ENCODE measurements around the gene SND1.

The SND1 gene

DNA sequence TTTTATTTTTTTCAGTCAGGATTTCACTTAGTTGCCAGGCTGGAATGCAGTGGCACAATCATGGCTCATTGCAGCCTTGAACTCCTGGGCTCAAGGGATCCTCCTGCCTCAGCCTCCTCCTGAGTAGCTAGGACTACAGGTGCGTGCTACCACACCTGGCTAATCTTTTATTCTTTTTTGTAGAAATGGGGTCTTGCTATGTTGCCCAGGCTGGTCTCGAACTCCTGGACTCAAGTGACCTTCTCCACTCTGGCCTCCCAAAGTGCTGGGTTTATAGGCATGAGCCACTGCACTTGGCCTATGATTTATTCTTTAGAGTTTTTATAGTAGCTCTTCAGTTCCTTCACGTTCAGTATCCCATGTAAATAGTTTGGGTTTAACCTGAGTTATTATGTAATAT is 5.5 kb downstream of the SND1 start:
- TF ChIP-seq FOXP2 (optimal IDR thresholded peaks at IDR 0.05; ENCODE audit: control extremely low read depth, extremely low read length, insufficient read depth) (no peak), POLR2AphosphoS5 (IDR thresholded peaks at IDR 0.05; ENCODE audit: borderline replicate concordance, low read depth, low read length) (no peak), EZH2 (IDR thresholded peaks at IDR 0.05) (no peak)
- peaks cover 41% of the 10 kb centered on the region for H3K36me3 ChIP-seq (ENCODE audit: insufficient read depth, low read length)
- no peak overlapping the region for H3K9ac ChIP-seq (ENCODE audit: insufficient read length)
- no peak for DNase-seq (ENCODE audit: low read depth, low spot score)
- H3K9me3 ChIP-seq (ENCODE audit: low read depth, low read length): no peaks in the 10 kb centered on the region
- no peak overlapping the region for H3K4me3 ChIP-seq
- H3K27ac ChIP-seq: no peak overlapping the region

DNA sequence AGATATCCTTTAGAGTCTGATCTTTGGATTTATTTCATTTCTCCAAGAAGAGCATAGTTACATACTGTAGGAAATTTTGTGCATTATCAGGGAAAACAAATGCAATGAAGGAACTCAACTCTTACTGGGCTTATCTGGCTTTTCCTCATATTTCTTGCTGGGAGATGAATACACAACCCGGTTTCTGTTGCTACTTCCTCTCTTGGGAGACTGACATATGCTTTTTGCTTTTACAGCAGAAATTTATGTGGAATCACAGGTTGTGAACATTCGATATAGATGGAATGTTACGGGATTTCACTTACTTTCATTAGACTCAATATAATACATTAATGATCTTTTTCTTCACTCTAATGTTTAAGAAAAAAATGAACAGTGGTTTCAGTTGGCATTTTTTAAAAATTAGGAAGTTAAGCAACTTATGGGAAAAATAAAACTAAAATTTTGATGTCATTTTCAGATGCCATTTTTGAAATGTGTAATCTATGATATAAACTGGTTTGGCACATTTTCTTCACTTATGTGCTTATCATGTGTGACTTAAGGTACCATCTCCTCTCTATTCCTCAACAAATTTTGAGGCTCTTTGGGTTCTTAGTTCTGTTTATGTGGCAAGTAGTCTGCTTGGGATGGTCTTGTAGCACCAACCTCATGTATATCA is 7.1 kb downstream of the SND1 start:
- Histone ChIP-seq H3K36me3 (ENCODE audit: insufficient read depth, low read length) (peaks cover 41% of the 10 kb centered on the region), H3K9ac (ENCODE audit: insufficient read length) (no peak overlapping the region), H3K4me3 (no peak overlapping the region), H3K9me3 (ENCODE audit: low read depth, low read length) (no peaks in the 10 kb centered on the region), H3K27ac (no peak overlapping the region)
- no peak for DNase-seq (ENCODE audit: low read depth, low spot score)
- TF ChIP-seq FOXP2 (optimal IDR thresholded peaks at IDR 0.05; ENCODE audit: control extremely low read depth, extremely low read length, insufficient read depth) (no peak), EZH2 (IDR thresholded peaks at IDR 0.05) (no peak), POLR2AphosphoS5 (IDR thresholded peaks at IDR 0.05; ENCODE audit: borderline replicate concordance, low read depth, low read length) (no peak)

DNA sequence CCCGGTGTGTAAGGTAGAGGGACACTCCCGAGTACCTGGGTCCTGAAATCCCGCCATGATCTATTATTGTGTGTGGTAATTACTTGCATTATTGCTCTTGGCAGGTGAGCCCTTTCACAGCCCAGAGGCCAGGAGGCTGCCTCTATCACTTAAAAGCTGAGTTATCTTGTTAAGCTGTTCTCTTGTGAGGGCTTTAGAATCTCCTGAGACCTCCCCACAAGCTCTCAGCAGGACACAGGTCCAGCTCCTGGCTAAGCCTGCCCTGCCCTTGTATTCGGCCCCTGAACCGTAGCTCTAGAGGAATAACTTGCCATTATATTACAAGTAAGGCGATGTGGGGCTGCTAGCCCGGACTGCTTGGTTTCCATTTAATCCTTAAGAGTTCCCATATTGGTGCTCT is 13.9 kb downstream of the SND1 start:
- TF ChIP-seq EZH2 (IDR thresholded peaks at IDR 0.05) (no peak), POLR2AphosphoS5 (IDR thresholded peaks at IDR 0.05; ENCODE audit: borderline replicate concordance, low read depth, low read length) (no peak), FOXP2 (optimal IDR thresholded peaks at IDR 0.05; ENCODE audit: control extremely low read depth, extremely low read length, insufficient read depth) (no peak)
- no peaks in the 10 kb centered on the region for H3K9me3 ChIP-seq (ENCODE audit: low read depth, low read length)
- H3K36me3 ChIP-seq (ENCODE audit: insufficient read depth, low read length): peaks cover 22% of the 10 kb centered on the region
- no peak for DNase-seq (ENCODE audit: low read depth, low spot score)
- H3K4me3 ChIP-seq: no peak overlapping the region
- no peak overlapping the region for H3K9ac ChIP-seq (ENCODE audit: insufficient read length)
- H3K27ac ChIP-seq: no peak overlapping the region

DNA sequence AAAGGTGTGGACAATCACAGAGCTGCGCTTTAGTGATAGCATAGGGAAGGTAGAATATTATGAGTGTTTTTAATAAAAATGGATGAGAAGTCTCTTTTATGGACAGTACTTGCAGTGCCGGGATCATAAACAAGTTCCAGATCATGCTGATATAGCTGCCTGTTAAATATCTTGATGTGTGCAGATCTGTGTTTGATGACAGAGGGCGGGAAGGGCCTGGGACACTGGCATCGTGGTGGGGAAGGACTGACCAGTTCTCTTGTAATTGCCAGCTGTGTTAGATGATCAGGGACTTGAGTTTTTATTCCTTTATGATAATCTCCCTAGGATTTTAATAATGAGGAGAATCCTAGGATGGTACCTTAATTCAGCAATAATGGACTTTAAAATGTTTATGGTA is 14.6 kb downstream of the SND1 start:
- Histone ChIP-seq H3K9ac (ENCODE audit: insufficient read length) (no peak overlapping the region), H3K4me3 (no peak overlapping the region), H3K27ac (no peak overlapping the region), H3K9me3 (ENCODE audit: low read depth, low read length) (no peaks in the 10 kb centered on the region), H3K36me3 (ENCODE audit: insufficient read depth, low read length) (peaks cover 25% of the 10 kb centered on the region)
- TF ChIP-seq FOXP2 (optimal IDR thresholded peaks at IDR 0.05; ENCODE audit: control extremely low read depth, extremely low read length, insufficient read depth) (no peak), POLR2AphosphoS5 (IDR thresholded peaks at IDR 0.05; ENCODE audit: borderline replicate concordance, low read depth, low read length) (no peak), EZH2 (IDR thresholded peaks at IDR 0.05) (no peak)
- DNase-seq (ENCODE audit: low read depth, low spot score): no peak

DNA sequence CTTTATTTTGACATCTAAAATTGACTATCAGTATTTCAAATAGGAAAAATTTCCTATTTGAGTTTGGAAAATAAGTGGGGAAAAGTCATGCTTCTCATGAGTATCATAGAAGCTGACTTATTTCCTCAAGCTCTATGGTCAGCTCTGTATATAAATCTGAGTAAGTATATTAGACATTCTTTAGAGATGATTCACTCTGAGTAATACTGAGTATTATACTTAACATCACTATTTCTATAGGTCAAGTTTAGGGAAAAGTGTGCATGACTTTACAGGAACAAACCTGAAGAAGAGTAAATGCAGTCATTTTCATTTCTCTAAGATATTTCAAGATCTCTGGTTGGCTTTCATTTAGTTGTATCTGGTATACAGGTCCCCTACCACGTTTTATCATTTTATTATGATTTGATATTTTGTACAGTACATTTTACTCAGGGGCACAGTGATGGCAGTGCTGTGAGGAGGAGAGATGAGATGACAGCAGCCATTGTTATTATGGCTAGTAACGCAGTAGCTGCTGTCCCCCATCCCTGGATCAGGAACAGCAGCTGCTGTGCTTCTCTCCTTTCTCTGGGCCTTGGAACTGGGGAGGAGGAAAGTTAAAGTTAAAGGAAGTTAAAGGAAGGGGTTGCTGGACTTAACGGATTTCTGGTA is 15.2 kb downstream of the SND1 start:
- Histone ChIP-seq H3K9me3 (ENCODE audit: low read depth, low read length) (no peaks in the 10 kb centered on the region), H3K36me3 (ENCODE audit: insufficient read depth, low read length) (peaks cover 27% of the 10 kb centered on the region), H3K9ac (ENCODE audit: insufficient read length) (no peak overlapping the region), H3K4me3 (no peak overlapping the region), H3K27ac (no peak overlapping the region)
- TF ChIP-seq FOXP2 (optimal IDR thresholded peaks at IDR 0.05; ENCODE audit: control extremely low read depth, extremely low read length, insufficient read depth): no peak
- TF ChIP-seq POLR2AphosphoS5 (IDR thresholded peaks at IDR 0.05; ENCODE audit: borderline replicate concordance, low read depth, low read length): no peak
- DNase-seq (ENCODE audit: low read depth, low spot score): no peak

DNA sequence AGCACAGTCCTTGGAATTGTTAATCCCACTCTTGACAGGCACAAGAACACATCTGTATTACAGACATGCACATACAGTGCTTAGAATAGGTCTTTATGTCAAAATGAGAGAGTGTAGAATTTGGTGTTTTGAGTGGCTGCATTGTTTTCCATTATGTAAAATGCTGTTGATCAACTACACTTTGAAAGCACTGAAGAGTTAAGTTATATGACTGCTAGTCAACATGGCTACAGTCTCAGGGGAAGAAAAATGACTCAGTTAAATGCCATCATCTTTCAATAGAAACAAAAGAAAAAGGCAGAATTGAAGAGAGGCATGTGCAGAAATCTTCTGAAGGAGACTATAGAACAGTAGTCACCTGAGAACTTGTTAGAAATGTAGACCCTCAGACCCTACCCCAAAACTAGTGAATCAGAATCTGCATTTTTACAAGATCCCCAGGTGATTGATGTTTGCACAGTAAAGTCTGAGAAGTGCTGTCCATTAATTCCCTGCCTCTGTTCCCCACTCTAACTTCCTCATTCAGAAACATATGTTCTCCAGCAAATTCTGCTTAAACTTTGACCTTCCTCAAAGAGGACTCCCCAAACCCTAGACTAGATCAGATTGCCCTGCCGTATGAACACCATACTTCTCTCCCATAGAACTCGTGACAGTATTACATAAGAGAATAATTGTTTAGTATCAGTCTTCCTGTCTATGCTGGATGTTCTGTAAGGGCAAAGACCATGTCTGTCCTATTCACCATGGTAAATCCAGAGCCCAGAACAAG is 16.0 kb downstream of the SND1 start:
- DNase-seq (ENCODE audit: low read depth, low spot score): no peak
- Histone ChIP-seq H3K9me3 (ENCODE audit: low read depth, low read length) (no peaks in the 10 kb centered on the region), H3K4me3 (no peak overlapping the region), H3K27ac (no peak overlapping the region), H3K9ac (ENCODE audit: insufficient read length) (no peak overlapping the region), H3K36me3 (ENCODE audit: insufficient read depth, low read length) (peaks cover 30% of the 10 kb centered on the region)
- TF ChIP-seq FOXP2 (optimal IDR thresholded peaks at IDR 0.05; ENCODE audit: control extremely low read depth, extremely low read length, insufficient read depth) (no peak), POLR2AphosphoS5 (IDR thresholded peaks at IDR 0.05; ENCODE audit: borderline replicate concordance, low read depth, low read length) (no peak)

DNA sequence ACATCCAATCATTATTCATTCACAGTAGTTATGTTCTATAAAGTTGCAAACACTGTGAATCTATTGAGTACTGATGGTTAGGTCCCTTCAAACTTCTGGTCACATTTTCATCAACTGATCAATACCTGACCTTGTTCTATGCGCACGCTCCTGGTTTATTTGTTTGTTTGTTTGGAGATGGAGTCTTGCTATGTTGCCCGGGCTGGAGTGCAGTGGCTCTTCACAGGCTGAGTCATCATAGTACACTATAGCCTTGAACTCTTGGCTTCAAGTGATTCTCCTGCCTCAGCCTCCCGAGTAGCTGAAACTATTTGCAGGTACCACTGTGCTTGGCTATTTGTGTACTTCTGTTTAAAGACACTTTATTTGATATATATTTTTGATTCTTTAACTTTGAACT is 19.3 kb downstream of the SND1 start:
- no peak overlapping the region for H3K9ac ChIP-seq (ENCODE audit: insufficient read length)
- no peaks in the 10 kb centered on the region for H3K9me3 ChIP-seq (ENCODE audit: low read depth, low read length)
- no peak overlapping the region for H3K4me3 ChIP-seq
- H3K27ac ChIP-seq: no peak overlapping the region
- TF ChIP-seq FOXP2 (optimal IDR thresholded peaks at IDR 0.05; ENCODE audit: control extremely low read depth, extremely low read length, insufficient read depth) (no peak), EZH2 (IDR thresholded peaks at IDR 0.05) (no peak), POLR2AphosphoS5 (IDR thresholded peaks at IDR 0.05; ENCODE audit: borderline replicate concordance, low read depth, low read length) (no peak)
- DNase-seq (ENCODE audit: low read depth, low spot score): no peak
- peaks cover 42% of the 10 kb centered on the region for H3K36me3 ChIP-seq (ENCODE audit: insufficient read depth, low read length)

DNA sequence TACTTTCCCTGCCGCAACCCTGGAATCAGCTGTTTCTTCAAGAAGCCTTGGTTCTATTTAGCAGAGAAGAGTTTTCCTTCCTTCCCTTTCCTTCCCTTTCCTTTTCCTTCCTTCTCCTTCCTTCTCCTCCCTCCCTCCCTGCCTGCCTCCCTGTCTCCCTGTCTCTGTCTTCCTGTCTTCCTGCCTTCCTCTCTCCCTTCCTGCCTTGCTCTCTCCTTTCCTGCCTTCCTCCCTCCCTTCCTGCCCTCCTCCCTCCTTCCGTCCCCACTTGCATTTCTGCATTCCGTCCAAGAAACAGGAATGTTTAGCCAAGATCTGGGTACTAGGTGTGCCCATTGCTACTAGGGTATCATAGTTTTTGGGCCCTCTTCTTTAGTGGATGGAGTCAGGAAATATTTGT is 21.9 kb downstream of the SND1 start:
- TF ChIP-seq POLR2AphosphoS5 (IDR thresholded peaks at IDR 0.05; ENCODE audit: borderline replicate concordance, low read depth, low read length): no peak
- TF ChIP-seq FOXP2 (optimal IDR thresholded peaks at IDR 0.05; ENCODE audit: control extremely low read depth, extremely low read length, insufficient read depth): no peak
- no peak for TF ChIP-seq EZH2 (IDR thresholded peaks at IDR 0.05)
- H3K9me3 ChIP-seq (ENCODE audit: low read depth, low read length): no peaks in the 10 kb centered on the region
- H3K36me3 ChIP-seq (ENCODE audit: insufficient read depth, low read length): peaks cover 65% of the 10 kb centered on the region
- H3K9ac ChIP-seq (ENCODE audit: insufficient read length): no peak overlapping the region
- DNase-seq (ENCODE audit: low read depth, low spot score): no peak
- H3K4me3 ChIP-seq: no peak overlapping the region
- H3K27ac ChIP-seq: no peak overlapping the region
